Pancreas (tissue), 10 donors: Measurements from ENCODE around the gene SCGN. TPM values are rescaled to one million over a fixed set of nuclear protein-coding genes. Genes with fewer than 3 reads are reported as not detected.

Source experiments
- ATAC-seq, 4 donors: fragments of 200-7000 bp; cut with Tn5 transposase; one replicate each; pipeline versions ENCODE4 v1.8.0 to v1.9.1; 2020; ENCODE audit warnings: mild to moderate bottlenecking in 4 of 4, moderate library complexity in 4 of 4
- DNase-seq, 6 donors: peaks; one replicate each; pipeline ENCODE4 v3.0.0-alpha.2; 2020
- FAIRE-seq: peaks from 2 replicates; lab custom pipeline; 2012; peaks lifted over from hg19 to GRCh38; lab: Jason Lieb, UNC
- H3K27ac ChIP-seq, 4 donors: fragments of 200-600 bp; sonication (generic); 1 replicate in 3 of 4; 2 replicates in 1 of 4; pipeline versions ENCODE4 v1.5.0 to v1.8.0; 2020
- H3K27me3 ChIP-seq, 4 donors: fragments of 200-600 bp; one replicate each; pipeline ENCODE4 v1.8.0; 2021
- H3K36me3 ChIP-seq, 3 donors: fragments of 200-600 bp; sonication (generic) in 1 of 3; one replicate each; pipeline versions ENCODE4 v1.5.0 to v1.8.0; 2020 to 2021
- H3K4me1 ChIP-seq, 3 donors: fragments of 200-600 bp; one replicate each; pipeline ENCODE4 v1.8.0; 2021
- H3K4me3 ChIP-seq, 4 donors: fragments of 200-600 bp; sonication (generic) in 2 of 4; one replicate each; pipeline versions ENCODE4 v1.5.0 to v1.8.0; 2020 to 2021
- H3K9me3 ChIP-seq, 4 donors: fragments of 200-600 bp; one replicate each; pipeline ENCODE4 v1.8.0; 2021
- CTCF ChIP-seq, 4 donors: fragments of 200-600 bp; sonication (generic) in 3 of 4; IDR thresholded peaks; one replicate each; pipeline versions ENCODE4 v1.5.0 to v1.8.0; 2021; ENCODE audit warnings: antibody characterized with exemption in 4 of 4
- WGBS, 2 donors: extraction: QIAGEN DNeasy Blood & Tissue Kit; methylation state at CpG; one replicate each; pipeline ENCODE4 v1.1.7; 2013; 5-methylcytosine and 5-hydroxymethylcytosine counted together
- intact Hi-C, 3 donors: fragments of 100-400 bp; cut with DNase I; formaldehyde crosslinking; loops; one replicate each; pipeline versions ENCODE4 v1.11.1 to v1.14.2; 2022
- polyA plus RNA-seq, 2 donors: library from polyadenylated mRNA; stranded (reverse); fragments of 200-250 nt; gene quantifications; one replicate each; pipeline ENCODE4 v1.2.3, GENCODE V29; 2013
- total RNA-seq, 6 donors: library from RNA; stranded (reverse); fragmentation: NEBNext Ultra II Directional in 4 of 6; extraction: Animal tissue kit (Norgen Biotek cat#: 25700) in 4 of 6; gene quantifications; one replicate each; pipeline versions ENCODE4 v1.2.1 to v1.2.4, GENCODE V29; 2021 to 2023
- donor health status: healthy with polysubstance abuse.
- donor health status: DM: no; HTN: no; CAD: no; lungs with moderate emphysema.
- donor health status: DM: no; HTN: no; CAD: no.
- donor health status: control.
- donor health status: control.
- donor health status: Bipolar disorder and iron deficiency.
- donor health status: DM: yes; HTN: yes; CAD: no.
- donor health status: DM: no; HTN: no; CAD: no.
- donor health status: DM: no; HTN: no; CAD: no.
- donor health status: DM: yes; HTN: yes; CAD: no.

The SCGN gene
- total and polyA plus RNA-seq, 8 donors: 13.4 to 224 (median 30.3) TPM

GRCh38 chr6:25731721-25732120 is 79.7 kb downstream of the SCGN start:
- WGBS, 2 donors: 93% methylated on average over 15 of the region's 15 CpGs
- intact Hi-C loops: no loop called here
- no peak overlapping the region for H3K27ac ChIP-seq

GRCh38 chr6:25732468-25733198 is 80.6 kb downstream of the SCGN start:
- no peak for ATAC-seq

More at GRCh38 chr6:25731721-25732120, 79.7 kb downstream of the SCGN start:
- Histone ChIP-seq H3K4me3 (no peak overlapping the region), H3K9me3 (no peaks in the 10 kb centered on the region), H3K36me3 (no peaks in the 10 kb centered on the region), H3K4me1 (no peaks in the 10 kb centered on the region), H3K27me3 (no peaks in the 10 kb centered on the region)
- TF ChIP-seq CTCF (IDR thresholded peaks at IDR 0.05): no peak
- ATAC-seq (no peak), DNase-seq (no peak), FAIRE-seq (no peak)

GRCh38 chr6:25735261-25735660 is 83.2 kb downstream of the SCGN start:
- Histone ChIP-seq H3K4me3 (no peak overlapping the region), H3K4me1 (no peaks in the 10 kb centered on the region), H3K36me3 (no peaks in the 10 kb centered on the region), H3K27me3 (no peaks in the 10 kb centered on the region), H3K9me3 (no peaks in the 10 kb centered on the region), H3K27ac (no peak overlapping the region)
- TF ChIP-seq CTCF (IDR thresholded peaks at IDR 0.05): no peak
- DNase-seq (no peak), FAIRE-seq (no peak), ATAC-seq (no peak)
- intact Hi-C loops: no loop called here

More at GRCh38 chr6:25732468-25733198, 80.6 kb downstream of the SCGN start:
- no peaks in the 10 kb centered on the region for H3K9me3 ChIP-seq
- FAIRE-seq (no peak), DNase-seq (no peak)
- no peaks in the 10 kb centered on the region for H3K36me3 ChIP-seq
- H3K4me3 ChIP-seq: no peak overlapping the region
- H3K27ac ChIP-seq: no peak overlapping the region
- H3K27me3 ChIP-seq: no peaks in the 10 kb centered on the region
- intact Hi-C loops: no loop called here
- 54 to 60% methylated on average over 30 of the region's 30 CpGs for WGBS, 2 donors
- TF ChIP-seq CTCF (IDR thresholded peaks at IDR 0.05): no peak
- H3K4me1 ChIP-seq: no peaks in the 10 kb centered on the region

GRCh38 chr6:25743868-25744267 is 91.9 kb downstream of the SCGN start:
- H3K9me3 ChIP-seq: no peaks in the 10 kb centered on the region
- no peak for FAIRE-seq

More at GRCh38 chr6:25743868-25744267, 91.9 kb downstream of the SCGN start:
- Histone ChIP-seq H3K4me3 (no peak overlapping the region), H3K36me3 (no peaks in the 10 kb centered on the region), H3K4me1 (no peaks in the 10 kb centered on the region), H3K27me3 (no peaks in the 10 kb centered on the region), H3K27ac (no peak overlapping the region)
- intact Hi-C loops: no loop called here
- no peak for TF ChIP-seq CTCF (IDR thresholded peaks at IDR 0.05)
- DNase-seq (no peak), ATAC-seq (no peak)
